ENCODE results near the gene LAIR1.

DNA sequence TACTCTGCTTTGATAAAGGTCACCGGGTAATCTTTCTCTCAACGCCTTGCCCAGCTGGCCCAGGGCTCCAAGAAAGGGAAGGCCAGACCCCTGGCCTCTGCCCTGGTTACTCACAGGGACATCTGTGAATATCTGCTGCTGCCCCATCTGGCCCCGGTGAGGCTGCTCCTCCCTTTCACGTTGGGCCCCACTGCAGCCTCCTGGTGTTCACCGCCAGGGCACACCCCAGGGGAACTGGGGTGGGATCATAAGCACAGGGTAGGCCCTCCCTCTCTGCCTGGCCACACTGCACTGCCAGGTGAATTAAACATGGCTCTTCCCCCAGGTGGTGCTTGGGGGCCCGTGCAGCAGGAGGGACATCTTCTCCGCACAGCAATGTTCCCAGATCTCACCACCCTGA is 12.7 kb downstream of the LAIR1 start:
- TF ChIP-seq POLR2A (IDR thresholded peaks at IDR 0.05) = no peak
- TF ChIP-seq, protein P1, sequence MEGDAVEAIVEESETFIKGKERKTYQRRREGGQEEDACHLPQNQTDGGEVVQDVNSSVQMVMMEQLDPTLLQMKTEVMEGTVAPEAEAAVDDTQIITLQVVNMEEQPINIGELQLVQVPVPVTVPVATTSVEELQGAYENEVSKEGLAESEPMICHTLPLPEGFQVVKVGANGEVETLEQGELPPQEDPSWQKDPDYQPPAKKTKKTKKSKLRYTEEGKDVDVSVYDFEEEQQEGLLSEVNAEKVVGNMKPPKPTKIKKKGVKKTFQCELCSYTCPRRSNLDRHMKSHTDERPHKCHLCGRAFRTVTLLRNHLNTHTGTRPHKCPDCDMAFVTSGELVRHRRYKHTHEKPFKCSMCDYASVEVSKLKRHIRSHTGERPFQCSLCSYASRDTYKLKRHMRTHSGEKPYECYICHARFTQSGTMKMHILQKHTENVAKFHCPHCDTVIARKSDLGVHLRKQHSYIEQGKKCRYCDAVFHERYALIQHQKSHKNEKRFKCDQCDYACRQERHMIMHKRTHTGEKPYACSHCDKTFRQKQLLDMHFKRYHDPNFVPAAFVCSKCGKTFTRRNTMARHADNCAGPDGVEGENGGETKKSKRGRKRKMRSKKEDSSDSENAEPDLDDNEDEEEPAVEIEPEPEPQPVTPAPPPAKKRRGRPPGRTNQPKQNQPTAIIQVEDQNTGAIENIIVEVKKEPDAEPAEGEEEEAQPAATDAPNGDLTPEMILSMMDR (IDR thresholded peaks at IDR 0.05) = no peak
